HL-60 (cell line): ENCODE measurements around the gene TTC28.

ENCODE experiments used
- DNase-seq, 2 experiments: peaks; one replicate each; pipeline ENCODE4 v3.0.0-alpha.2; 2010 to 2020; ENCODE audit warnings: low read depth in 1 of 2, low spot score in 1 of 2
- H3K27ac ChIP-seq: fragments of 250-450 bp; sonication (Bioruptor Pico); replicated peaks from 2 replicates; pipeline ENCODE4 v1.5.1; 2020; ENCODE audit warnings: mild to moderate bottlenecking, moderate library complexity
- H3K27me3 ChIP-seq: fragments of 250-450 bp; sonication (Bioruptor Pico); 2 replicates; pipeline ENCODE4 v1.5.1; 2021; ENCODE audit warnings: mild to moderate bottlenecking, moderate library complexity; ENCODE audit not compliant: insufficient read depth, poor library complexity, severe bottlenecking
- H3K4me3 ChIP-seq: replicated peaks from 2 replicates; pipeline ENCODE4 v1.5.1; 2011; ENCODE audit warnings: mild to moderate bottlenecking, control low read depth, low read length; ENCODE audit not compliant: insufficient read depth
- CTCF ChIP-seq: IDR thresholded peaks from one replicate; pipeline ENCODE4 v1.5.1; 2011; ENCODE audit warnings: low read length, control low read depth, inconsistent platforms; ENCODE audit not compliant: insufficient read depth
- GABPA ChIP-seq: IDR thresholded peaks from 2 replicates; pipeline ENCODE4 v1.6.1; 2012; ENCODE audit warnings: low read depth
- POLR2AphosphoS5 ChIP-seq: IDR thresholded peaks from 2 replicates; pipeline ENCODE4 v1.6.1; 2012; ENCODE audit warnings: low read depth
- REST ChIP-seq: IDR thresholded peaks from 2 replicates; pipeline ENCODE4 v1.6.1; 2012; ENCODE audit warnings: low read depth; ENCODE audit not compliant: insufficient replicate concordance
- SPI1 ChIP-seq: IDR thresholded peaks from 2 replicates; pipeline ENCODE4 v1.6.1; 2012; ENCODE audit warnings: low read depth, mild to moderate bottlenecking, borderline replicate concordance

TTC28 gene

GRCh38 chr22:28115426-28115825, 564.2 kb downstream of the TTC28 start:
- H3K4me3 ChIP-seq: no peak overlapping the region
- no peak overlapping the region for H3K27ac ChIP-seq
- DNase-seq: no peak
- no peaks in the 10 kb centered on the region for H3K27me3 ChIP-seq
- no peak for TF ChIP-seq CTCF
- no peak for TF ChIP-seq REST
- TF ChIP-seq POLR2AphosphoS5: no peak
- no peak for TF ChIP-seq SPI1

GRCh38 chr22:28112548-28113043, 567.0 kb downstream of the TTC28 start:
- H3K27me3 ChIP-seq: no peaks in the 10 kb centered on the region
- no peak for DNase-seq
- no peak for TF ChIP-seq REST
- TF ChIP-seq CTCF: peak; percentile 48

GRCh38 chr22:28112190-28112544, 567.5 kb downstream of the TTC28 start:
- DNase-seq: no peak
- H3K4me3 ChIP-seq: no peak overlapping the region
- H3K27ac ChIP-seq: no peak overlapping the region
- H3K27me3 ChIP-seq: no peaks in the 10 kb centered on the region
- TF ChIP-seq POLR2AphosphoS5: no peak
- TF ChIP-seq CTCF: no peak
- no peak for TF ChIP-seq SPI1
- no peak for TF ChIP-seq GABPA
- TF ChIP-seq REST: no peak

More at GRCh38 chr22:28112548-28113043, 567.0 kb downstream of the TTC28 start:
- H3K4me3 ChIP-seq: no peak overlapping the region
- no peak overlapping the region for H3K27ac ChIP-seq
